HT-29 (cell line): ENCODE results near the gene CYTH1. TPM values are rescaled to one million over a fixed set of nuclear protein-coding genes. Genes with fewer than 3 reads are reported as not detected.
"Not testable (repeated sequence)": the region's sequence is repeated elsewhere in the genome, so short reads cannot be mapped to it uniquely, and the experiment has no call there.

Experiments used
- DNase-seq: peaks from one replicate; pipeline ENCODE4 v3.0.0-alpha.2; 2015; ENCODE audit warnings: low spot score
- total RNA-seq: library from RNA; depleted of rRNA; stranded (reverse); fragments of >200 nt; shearing (Covaris generic); gene quantifications from 2 replicates; pipeline ENCODE4 v1.2.3, GENCODE V29; 2014

CYTH1 gene
- total RNA-seq, 1 experiment from 2014 or later, result 14.1 TPM

DNA sequence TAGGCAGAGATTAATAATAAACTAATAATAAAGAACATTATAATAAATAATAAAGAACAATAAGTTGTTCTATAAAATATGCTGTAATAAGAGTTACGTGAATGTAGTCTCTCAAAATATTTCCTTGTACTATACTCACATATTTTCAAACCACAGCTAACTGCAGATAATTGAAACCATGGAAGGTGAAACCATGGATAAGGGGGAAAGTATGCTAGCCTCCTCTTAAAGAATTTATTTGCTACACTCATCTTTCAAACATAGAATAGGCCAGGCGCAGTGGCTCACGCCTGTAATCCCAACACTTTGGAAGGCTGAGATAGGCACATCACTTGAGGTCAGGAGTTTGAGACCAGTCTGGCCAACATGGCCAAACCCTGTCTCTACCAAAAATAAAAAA is 18.5 kb downstream of the CYTH1 start:
- no peak for DNase-seq

DNA sequence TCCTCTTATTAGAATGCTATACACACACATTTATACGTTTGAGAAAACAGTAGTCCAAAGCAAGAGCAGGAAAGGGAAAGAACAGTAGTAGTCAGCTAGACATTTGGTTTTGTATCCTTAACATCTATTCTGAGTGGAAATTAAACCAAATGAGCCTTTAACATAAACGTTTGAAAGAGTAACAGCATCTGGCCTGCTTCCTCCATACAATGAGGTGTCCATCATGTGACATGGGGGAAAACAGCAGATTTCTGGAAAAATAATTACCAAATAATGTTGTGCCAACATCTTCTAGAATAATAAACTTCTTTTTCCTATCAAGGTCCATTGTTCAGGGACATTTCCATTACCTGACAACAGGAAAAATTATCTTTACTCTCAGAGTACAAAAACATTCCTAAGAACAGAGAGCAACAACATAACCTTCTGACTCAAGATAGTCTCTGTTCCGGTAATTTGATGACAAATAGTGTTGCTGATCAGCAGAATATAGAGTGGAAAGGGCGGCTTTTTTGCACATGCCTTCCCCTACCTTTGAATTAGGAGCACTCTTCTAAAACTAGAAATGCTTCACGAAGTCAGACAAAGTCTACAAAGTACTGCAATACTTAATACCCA is 20.2 kb downstream of the CYTH1 start:
- no peak for DNase-seq

DNA sequence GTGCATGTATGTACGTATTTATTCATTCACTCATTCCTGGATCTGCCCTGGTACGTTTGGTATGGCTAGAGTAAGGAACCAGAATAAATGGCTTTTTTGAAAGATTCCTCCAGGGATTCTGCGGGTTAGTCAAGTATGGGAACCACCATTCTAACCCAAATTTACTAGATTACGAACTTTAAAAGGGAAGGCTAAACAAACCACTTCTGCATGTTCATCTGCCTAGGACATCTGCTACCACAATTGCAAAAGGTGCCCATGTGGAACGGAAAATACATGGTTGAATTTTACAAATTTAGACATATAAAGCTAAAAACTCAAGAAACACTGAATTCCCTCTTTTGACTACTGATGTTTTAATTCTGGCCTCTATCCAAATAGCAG is 22.1 kb downstream of the CYTH1 start:
- DNase-seq, result no peak

DNA sequence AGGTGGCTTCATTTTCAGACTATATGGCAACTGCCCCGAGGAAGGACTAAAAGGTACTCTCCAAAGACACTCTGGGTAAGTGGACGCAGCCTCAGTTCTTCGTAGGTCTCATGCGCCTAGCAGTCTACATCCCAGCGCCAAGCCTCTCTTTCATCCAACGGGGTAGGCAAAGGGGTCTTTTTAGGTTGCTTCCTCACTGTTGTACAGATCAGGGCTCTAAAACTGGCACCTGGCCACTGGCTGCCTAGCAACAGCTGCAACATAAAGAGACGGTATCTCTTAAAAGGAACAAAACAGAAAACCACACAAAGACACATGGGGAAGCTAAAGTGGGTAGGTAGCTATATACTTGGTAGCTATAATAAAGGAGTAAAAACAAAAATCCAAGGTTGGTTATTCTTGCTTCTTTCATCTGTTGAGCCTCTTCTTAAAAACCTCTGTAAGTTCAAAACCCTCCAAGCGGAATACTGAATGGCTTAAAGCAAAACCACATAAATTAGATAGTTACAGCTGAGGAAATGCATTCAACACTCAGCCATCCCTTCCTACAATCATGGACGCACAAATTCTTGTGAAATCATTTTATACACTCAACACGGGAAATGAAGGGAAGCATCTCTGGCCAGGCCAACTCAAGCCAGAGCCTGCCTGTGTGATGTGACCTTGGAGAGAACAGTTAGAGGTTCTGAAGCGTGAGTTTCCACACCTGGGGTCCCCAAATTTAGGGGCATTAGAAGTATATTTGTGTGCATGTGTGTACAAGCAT is 22.7 kb downstream of the CYTH1 start:
- DNase-seq, result no peak

DNA sequence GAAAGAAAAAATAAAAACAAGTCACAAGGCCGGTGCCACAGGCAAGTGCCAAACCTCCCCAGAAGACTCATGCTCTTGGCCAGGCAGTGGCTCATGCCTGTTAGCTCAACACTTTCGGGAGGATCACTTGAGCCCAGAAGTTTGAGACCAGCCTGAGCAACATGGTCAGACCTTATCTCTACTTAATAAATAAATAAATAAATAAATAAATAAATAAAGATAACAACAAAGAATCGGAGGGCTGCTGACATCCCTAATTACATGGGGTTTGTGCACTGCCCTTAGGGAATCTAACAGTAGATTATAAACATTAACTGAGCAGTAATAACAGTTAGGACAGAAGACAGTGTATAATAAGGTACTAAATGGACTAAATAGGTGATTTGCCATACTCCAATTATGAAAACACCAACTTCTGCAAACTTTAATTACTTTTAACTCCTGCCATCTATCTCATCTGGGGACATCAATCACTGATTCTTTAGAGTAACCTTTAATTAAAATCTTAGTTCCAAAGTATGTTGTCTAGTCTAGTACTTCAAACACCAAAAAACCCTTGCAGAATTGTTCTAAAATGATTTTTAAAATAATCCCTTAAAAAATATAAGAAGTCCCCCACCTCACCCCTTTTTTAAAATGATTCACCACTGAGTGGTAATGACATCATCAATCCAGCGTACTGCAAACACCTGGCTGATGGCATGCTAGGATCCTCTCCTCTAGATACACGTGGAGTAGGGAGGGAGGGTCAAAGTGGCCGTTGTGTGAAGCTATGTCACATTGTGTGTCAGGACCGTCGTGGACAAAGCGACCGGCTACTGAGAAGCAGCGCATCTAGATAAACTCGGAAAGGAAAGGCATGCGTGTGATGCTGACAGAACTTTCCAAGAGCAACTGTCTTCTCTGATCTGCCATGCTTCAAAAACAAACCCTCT is 28.5 kb downstream of the CYTH1 start:
- no peak for DNase-seq

DNA sequence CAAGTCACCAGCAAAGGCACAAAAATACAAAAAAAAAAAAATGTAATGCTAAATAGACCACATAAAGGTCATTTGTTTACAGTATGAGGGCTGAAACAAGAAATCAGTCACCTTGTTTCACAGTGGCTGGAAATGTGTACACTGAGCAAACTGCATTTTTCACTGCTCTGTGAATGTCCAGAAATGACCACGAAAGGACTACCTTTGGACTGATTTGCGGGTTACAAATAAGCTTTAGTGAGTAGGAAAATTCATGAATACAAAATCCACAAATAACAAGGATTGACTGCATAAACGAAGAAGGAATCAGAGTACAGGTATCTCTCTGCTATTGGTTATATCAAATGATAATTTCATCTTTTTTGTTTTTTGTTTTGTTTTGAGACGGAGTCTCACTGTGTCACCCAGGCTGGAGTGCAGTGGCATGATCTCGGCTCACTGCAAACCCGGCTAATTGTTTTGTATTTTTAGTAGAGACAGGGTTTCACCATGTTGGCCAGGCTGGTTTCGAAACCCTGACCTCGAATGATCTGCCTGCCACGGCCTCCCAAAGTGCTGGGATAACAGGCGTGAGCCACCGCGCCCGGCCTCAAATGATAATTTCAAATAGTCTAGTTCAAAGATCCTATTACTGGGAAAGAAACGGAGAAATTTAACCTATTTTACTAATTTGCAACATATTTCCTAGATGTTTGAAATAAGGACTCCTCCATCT is 30.5 kb downstream of the CYTH1 start:
- no peak for DNase-seq

DNA sequence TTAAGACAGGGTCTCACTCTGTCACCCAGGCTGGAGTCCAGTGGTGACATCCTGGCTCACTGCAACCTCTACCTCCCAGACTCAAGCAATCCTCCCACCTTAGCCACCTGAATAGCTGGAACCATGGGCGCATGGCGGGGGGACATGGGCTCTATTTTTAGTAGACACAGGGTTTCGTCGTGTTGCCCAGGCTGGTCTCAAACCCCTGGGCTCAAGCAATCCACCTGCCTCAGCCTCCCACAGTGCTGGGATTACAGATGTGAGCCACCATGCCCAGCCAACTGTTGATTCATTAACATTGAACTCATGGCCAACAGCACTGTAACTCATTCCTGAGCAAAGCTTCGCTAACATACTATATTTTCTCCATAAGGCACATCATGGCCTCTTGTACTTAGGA is 31.1 kb downstream of the CYTH1 start:
- not testable (repeated sequence) for DNase-seq

DNA sequence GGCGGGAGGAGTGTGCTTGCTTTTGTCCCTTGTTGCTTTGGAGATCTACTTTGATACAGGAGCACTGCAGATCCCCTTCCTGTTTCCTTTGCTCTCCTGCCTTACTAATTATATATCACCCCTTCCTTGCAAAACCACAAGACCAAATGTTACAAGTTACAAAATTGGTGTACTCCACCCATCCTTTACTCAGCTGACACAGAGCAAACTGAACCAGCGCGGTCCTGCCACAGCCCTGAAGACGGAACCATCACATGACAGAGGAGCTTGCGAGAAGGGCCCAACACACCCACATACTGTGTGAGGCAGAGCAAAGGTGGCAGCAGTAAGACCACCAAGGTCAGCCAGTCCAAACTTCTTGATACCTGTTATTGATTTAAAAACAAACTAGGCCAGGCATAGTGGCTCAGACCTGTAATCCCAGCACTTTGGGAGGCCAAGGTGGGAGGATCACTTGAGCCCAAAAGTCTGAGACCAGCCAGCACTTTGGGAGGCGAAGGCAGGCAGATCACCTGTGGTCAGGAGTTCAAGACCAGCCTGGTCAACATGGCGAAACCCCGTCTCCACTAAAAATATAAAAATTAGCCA is 33.2 kb downstream of the CYTH1 start:
- DNase-seq, result no peak

DNA sequence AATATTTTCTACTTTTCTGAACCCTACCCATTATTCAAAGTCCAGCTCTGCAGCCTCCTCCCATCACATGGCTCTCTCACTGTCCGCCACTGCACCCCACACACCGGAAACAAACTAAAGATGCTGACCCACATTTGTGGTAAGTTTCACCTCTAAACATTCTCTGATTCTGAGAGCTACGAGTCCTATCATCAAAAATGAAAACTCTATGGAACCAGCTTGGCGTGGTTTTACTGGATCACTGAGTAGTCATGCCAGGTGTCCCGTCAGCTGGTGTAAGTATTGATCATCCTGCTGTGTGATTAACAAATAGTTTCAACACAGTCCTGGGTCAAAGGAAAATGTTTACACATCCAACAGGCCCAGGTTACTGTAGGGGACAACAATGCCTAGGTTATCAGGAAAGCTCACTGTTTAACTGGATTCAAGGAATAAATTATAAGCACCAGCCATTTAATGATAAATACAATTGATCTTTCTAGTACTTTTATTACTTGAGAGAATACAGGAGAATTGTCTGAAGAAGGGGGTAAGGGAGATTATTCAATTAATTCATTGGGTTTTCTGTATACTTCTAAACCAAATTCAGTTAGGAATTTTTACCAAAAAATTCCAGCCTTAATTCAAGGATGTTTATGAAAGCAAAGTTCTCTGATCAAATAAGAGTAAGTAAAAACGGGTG is 33.9 kb downstream of the CYTH1 start:
- no peak for DNase-seq

DNA sequence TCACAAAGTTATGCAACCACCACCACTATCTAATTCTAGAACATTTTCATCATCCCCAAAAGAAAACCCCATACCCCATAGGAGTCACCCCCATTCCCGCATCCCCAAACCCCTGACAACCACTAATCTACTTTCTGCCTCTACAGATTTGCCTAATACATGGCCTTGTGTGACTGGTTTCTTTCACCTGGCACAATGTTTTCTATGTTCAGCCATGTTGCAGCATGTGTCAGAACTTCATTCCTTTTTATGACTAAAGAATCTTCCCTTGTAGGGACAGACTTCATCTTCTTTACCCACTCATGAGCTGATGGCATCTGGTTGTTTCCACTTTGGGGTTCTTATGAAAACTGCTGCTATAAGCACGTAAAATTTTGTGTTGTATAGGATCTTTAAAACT is 34.6 kb downstream of the CYTH1 start:
- no peak for DNase-seq

DNA sequence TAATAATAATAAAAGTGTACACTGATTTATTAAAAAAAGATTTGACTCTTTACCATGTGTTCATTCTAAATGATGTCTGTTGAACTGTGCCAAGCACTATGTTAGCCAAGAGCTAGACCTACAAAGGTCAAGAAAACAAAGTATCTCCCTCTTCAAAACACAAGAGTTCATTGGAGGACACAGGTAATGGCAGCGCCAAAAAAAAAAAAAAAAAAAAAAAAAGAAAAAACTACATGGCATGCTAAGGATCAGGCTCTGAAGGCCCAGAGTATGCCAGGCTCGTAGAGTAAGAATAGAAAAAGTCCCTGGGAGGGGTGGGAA is 35.2 kb downstream of the CYTH1 start:
- DNase-seq, result no peak

DNA sequence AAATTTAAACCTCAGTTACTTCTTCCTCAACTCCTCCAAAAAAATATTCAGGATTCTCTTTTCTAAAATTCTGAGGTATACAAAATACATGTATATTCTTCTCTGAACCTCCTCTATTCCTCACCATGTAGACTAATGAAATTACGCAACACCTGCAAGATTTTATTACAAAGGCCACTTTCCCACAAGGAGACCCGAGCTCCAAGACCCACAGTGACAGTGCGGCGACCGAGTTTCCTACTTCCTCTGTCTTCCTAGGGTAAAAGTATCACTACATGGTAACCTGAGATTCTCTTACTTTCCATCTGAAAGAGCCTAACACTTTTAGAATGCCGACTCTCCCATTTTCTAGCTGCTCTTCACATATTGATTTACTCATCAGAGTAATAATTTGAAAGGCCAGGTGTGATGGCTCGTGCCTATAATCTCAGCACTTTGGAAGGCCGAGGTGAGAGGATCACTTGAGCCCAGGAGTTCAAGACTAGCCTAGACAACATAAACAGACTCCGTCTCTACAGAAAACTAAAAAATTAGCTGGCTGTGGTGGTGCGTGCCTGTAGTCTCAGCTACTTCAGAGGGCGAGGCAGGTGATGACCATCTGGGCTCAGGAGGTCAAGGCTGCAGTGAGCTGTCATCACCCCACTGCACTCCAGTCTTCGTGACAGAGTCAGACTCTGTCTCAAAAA is 35.7 kb downstream of the CYTH1 start:
- no peak for DNase-seq

DNA sequence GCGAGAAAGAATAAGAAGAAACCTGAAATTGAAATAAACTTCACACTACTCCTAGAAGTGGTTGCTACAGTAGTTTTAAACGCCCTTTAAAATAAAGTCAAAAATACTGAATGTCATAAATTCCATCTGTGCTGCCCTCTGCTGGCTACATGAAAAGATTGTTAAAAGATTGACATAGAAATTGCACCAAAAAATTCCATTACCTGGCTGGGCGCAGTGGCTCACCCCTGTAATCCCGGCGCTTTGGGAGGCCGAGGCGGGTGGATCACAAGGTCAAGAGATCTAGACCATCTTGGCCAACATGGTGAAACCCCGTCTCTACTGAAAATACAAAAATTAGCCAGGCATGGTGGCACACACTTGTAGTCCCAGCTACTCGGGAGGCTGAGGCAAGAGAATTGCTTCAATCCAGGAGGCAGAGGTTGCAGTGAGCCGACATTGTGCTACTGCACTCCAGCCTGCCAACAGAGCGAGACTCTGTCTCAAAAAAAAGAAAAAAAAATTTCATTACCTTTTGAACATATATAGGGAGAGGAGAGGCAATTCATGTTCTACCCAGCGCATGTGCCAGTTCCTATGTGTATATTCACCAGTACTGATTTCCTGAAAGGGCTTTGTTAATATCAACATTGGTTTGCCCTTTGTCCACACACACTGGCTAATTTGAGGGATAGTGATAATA is 36.5 kb downstream of the CYTH1 start:
- DNase-seq, result peak; percentile 57

DNA sequence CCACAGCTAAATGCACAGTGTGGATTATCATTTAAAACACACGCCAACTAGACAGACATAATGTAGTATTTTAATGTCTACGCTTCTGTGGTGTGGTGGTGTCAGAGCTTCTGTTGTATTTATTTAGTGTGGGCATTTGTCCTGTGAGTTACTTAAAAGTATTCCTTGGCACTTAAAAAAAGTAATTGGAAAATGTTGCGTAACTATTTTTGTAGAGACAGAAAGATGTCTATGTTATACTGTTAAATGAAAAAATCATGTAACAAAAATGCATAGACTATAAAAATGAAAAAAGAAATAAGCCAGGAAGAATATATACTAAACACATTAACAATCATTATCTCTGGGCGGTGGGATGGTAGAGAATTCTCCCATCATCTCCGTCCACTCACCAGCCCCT is 39.2 kb downstream of the CYTH1 start:
- no peak for DNase-seq

DNA sequence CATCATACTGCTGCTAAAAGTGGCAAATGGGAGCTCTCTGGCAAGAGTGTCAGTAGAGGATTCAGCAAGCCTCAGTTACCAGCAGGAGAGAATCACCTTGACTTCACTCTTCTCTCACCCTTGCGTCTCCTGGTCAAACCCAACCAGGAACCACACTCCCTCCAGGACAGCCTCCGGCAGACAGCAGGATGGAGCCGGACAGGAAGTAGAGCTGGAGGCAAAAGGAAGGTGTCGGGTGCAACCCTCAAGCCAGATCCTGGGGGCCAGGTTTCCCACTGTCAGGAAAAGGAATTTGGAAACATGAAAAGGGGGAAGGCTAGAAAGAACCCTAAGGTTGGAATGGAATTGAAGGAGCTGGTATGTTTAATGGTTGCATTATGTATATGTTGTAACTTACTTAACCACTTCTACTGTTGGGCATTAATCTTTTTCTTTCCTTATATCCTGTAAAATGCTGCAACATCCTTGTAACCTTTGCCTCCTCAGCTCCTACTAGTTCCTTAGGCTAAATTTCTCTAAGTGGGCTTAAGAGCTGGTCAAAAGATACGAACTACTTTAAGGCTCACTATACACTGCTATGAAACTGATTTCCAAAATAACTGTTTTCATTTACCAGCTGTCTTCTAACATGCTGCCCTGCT is 40.3 kb downstream of the CYTH1 start:
- no peak for DNase-seq

DNA sequence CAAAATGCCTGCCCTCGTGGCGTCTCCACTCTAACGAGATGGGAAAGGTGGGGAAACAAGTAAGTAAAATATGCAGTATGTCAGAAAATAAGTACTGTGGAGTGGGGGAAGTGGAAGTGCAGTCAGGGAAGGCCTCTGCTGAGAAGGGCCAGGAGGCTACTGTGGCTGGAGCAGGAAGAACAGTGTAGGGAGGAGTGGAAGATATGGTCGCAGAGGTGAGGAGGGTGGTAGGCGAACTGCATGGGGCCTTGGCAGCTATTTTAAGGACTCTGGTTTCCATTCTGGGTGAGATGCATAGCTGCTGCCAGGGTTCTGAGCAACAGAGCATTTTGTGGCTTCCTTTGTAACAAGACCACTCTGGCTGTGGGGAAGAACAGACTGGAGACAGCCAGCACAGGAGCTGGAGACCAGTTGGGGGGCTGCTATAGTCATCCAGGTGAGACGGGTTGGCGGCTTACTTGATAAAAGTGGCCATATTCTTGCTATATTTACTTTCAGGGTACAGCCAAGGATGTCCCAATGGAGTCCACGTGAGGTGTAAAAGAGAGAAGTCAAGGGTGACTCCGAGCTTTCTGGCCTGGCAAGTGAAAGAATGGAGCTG is 42.6 kb downstream of the CYTH1 start:
- no peak for DNase-seq

DNA sequence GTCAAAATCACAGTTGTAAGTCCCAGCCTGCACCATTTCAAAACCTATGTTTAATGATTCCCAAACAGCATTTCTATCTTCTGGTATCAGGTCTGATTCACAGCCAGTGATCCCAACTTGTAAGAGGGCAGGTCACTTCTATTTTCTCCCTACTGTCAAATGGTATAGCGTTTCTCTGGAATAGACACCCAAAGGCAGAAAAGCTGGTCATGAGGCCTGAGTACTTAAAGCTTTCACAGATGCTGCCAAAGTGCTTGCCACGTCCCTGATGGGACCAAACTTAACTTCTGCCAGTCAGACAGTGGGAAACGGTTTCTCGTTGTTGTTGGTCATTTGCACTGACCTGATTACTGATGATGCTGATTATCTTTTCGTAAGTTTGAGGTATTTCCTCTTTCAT is 43.4 kb downstream of the CYTH1 start:
- DNase-seq, result no peak

DNA sequence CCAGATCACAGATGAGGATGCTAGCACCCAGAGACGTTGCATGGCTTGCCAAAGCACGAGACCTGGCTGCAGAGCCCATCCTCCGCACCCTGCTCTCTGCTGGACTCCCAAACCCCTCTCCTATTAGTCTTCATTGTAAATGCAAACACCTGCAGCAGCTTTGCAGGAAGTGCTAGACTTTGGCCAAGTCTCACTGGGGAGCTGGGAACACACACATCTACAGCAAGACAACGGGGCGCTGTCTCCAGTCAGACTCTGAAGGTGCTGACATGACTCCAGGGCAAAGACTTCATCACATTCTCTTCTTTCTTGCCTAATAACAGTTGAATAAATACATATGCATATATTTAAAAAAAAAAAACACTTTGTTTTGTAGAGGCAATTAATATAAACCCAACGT is 43.8 kb downstream of the CYTH1 start:
- DNase-seq, result no peak

DNA sequence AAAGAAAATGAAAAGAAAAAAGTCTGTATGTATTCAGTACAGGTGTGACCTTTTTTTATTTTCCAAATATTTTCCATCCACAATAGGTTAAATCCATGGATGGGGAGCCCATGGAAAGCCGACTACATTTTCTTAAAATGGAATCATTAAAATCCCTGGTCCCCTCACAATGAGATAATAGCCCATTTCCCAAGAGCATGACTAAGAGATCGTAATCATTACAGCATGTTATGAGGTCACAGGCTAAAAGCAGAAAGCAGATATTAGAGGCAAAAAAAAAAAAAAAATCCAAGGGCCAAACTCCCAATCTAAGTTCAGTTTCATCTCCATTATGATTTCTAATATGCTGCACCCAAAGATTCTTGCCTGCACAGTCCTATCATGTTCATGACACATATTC is 44.7 kb downstream of the CYTH1 start:
- DNase-seq, result peak; percentile 26
